ENCODE data around the gene LRRC41. TPM values are rescaled to one million over a fixed set of nuclear protein-coding genes. Genes with fewer than 3 reads are reported as not detected.

The LRRC41 gene
- total and polyA plus RNA-seq, 2 of the 13 experiments (the other 11 are each of a cell fraction or from before 2014, with no cell fraction given) = 48.1 to 53.6 TPM

GRCh38 chr1:46247436-46248121 is 55.8 kb downstream of the LRRC41 start, which contains the start of gene RAD54L (continued):
- TF ChIP-seq, protein P1, sequence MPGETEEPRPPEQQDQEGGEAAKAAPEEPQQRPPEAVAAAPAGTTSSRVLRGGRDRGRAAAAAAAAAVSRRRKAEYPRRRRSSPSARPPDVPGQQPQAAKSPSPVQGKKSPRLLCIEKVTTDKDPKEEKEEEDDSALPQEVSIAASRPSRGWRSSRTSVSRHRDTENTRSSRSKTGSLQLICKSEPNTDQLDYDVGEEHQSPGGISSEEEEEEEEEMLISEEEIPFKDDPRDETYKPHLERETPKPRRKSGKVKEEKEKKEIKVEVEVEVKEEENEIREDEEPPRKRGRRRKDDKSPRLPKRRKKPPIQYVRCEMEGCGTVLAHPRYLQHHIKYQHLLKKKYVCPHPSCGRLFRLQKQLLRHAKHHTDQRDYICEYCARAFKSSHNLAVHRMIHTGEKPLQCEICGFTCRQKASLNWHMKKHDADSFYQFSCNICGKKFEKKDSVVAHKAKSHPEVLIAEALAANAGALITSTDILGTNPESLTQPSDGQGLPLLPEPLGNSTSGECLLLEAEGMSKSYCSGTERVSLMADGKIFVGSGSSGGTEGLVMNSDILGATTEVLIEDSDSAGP (CRISPR knock-in tag; IDR thresholded peaks at IDR 0.05; ENCODE audit: borderline replicate concordance) = no peak
- TF ChIP-seq ZNF710 (CRISPR knock-in tag; IDR thresholded peaks at IDR 0.05; ENCODE audit: borderline replicate concordance) (peak; percentile 49; the same call in 1 of the 2 replicates), KDM5A (IDR thresholded peaks at IDR 0.05; ENCODE audit: borderline replicate concordance, low read length) (peak; percentile 79; the same call in 1 of the 2 replicates), MED8 (CRISPR knock-in tag; IDR thresholded peaks at IDR 0.05; ENCODE audit: insufficient replicate concordance) (peak; percentile 39), HNF4A (CRISPR knock-in tag; IDR thresholded peaks at IDR 0.05) (peak; percentile 64), ZNF703 (CRISPR knock-in tag; IDR thresholded peaks at IDR 0.05; ENCODE audit: borderline replicate concordance) (no peak), ATF1 (CRISPR knock-in tag; IDR thresholded peaks at IDR 0.05) (peak; percentile 67; the same call in 1 of the 2 replicates), THYN1 (CRISPR knock-in tag; IDR thresholded peaks at IDR 0.05; ENCODE audit: borderline replicate concordance, low read depth) (no peak), ZNF317 (CRISPR knock-in tag; IDR thresholded peaks at IDR 0.05) (peak; percentile 64; the same call in 1 of the 2 replicates), DMAP1 (CRISPR knock-in tag; IDR thresholded peaks at IDR 0.05) (peak; percentile 82), SIX1 (CRISPR knock-in tag; IDR thresholded peaks at IDR 0.05; ENCODE audit: borderline replicate concordance) (0 out of 2 replicates have a peak, but pooled peaks have one; percentile 33), GATAD2A (CRISPR knock-in tag; IDR thresholded peaks at IDR 0.05) (0 out of 2 replicates have a peak, but pooled peaks have one; percentile 9), REPIN1 (CRISPR knock-in tag; IDR thresholded peaks at IDR 0.05; ENCODE audit: borderline replicate concordance, low read depth) (peak; percentile 91), ZNF550 (CRISPR knock-in tag; IDR thresholded peaks at IDR 0.05; ENCODE audit: borderline replicate concordance) (no peak), PBX3 (CRISPR knock-in tag; IDR thresholded peaks at IDR 0.05; ENCODE audit: borderline replicate concordance) (peak; percentile 44; the same call in 1 of the 2 replicates), E2F2 (CRISPR knock-in tag; IDR thresholded peaks at IDR 0.05; ENCODE audit: borderline replicate concordance) (peak; percentile 99; the same call in 1 of the 2 replicates), ZNF766 (CRISPR knock-in tag; IDR thresholded peaks at IDR 0.05; ENCODE audit: borderline replicate concordance) (peak; percentile 26; the same call in 1 of the 2 replicates)
- TF ChIP-seq, protein P2, sequence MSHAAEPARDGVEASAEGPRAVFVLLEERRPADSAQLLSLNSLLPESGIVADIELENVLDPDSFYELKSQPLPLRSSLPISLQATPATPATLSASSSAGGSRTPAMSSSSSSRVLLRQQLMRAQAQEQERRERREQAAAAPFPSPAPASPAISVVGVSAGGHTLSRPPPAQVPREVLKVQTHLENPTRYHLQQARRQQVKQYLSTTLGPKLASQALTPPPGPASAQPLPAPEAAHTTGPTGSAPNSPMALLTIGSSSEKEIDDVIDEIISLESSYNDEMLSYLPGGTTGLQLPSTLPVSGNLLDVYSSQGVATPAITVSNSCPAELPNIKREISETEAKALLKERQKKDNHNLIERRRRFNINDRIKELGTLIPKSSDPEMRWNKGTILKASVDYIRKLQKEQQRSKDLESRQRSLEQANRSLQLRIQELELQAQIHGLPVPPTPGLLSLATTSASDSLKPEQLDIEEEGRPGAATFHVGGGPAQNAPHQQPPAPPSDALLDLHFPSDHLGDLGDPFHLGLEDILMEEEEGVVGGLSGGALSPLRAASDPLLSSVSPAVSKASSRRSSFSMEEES (CRISPR knock-in tag; IDR thresholded peaks at IDR 0.05) = 0 out of 2 replicates have a peak, but pooled peaks have one; percentile 12
- TF ChIP-seq, protein P3, sequence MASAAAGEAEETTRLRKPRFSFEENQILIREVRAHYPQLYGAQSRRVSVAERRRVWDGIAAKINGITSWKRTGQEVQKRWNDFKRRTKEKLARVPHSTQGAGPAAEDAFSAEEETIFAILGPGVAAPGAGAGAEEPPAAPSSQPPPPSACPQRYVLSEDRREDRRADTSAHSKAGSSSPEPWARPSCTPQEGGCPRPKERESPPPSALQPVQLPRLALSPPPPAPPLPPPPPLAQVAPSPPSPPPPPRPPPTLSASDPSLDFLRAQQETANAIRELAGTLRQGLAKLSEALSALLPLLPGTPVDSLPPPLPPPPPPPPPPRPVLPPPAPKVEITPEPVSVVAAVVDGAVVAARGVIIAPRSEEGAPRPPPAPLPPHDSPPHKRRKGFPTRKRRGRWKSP (CRISPR knock-in tag; IDR thresholded peaks at IDR 0.05) = peak; percentile 79
